Fibroblast of peridontal ligament (primary cell): ENCODE data around the gene MUC21.
A peak's percentile ranks its signal among the peaks of the same experiment; 100 is the strongest.
"Not testable (repeated sequence)": the region's sequence is repeated elsewhere in the genome, so short reads cannot be mapped to it uniquely, and the experiment has no call there.

Source experiments
- DNase-seq: peaks from one replicate; pipeline ENCODE4 v3.0.0-alpha.2; 2010; ENCODE audit errors: extremely low read depth

Gene MUC21

DNA sequence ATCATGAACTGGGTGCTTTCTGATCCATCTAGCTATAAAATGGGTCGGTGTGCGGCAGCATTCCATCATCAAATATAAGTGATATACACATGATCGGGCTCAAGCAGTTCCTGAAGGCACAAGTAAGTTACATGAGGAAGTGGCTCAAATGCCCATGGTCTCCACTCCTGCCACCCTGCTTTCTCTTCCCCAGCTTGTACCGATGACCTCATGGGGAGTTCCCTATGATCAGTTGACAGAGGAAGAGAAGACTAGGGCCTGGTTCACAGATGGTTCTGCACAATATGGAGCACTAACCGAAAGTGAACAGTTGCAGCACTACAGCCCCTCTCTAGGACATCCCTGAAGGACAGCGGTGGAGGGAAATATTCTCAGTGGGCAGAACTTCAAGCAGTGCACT, 14.3 kb upstream of the MUC21 start:
- DNase-seq: not testable (repeated sequence)

DNA sequence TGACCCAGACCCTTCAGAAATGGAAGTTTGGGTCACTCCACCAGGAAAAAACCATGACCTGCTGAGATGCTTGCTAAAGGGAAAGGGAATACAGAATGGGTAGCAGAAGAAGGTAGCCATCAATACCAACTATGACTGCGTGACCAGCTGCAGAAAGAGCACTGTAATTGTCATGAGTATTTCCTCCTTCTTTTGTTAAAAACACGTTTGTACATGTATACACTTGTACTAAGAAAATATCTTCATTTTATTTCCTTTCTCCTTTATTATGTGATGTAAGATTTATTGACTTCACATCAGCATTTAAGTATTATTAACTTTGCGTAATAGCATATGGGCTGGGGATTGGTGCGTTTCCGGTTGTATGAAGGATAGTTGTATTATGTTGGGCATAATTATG, 12.6 kb upstream of the MUC21 start:
- no peak for DNase-seq

DNA sequence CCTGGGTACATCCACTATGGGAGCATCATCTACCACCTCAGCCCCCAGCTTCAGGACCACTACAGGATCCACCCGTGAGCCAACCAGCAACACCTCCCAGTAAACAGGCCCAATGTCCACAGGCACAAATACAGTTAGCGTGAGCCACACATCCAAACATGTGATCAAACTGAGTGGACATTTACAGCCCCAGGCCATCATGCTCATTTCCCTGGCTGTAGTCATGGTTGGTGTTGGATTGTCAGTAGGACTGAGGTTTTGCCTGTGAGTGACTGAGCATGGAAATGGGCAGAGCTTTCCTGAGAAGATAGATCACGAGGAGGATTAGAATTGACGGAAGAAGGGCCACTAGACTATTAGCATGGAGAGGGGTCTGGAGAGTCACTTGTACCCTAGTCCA, 10.7 kb upstream of the MUC21 start:
- DNase-seq: no peak

DNA sequence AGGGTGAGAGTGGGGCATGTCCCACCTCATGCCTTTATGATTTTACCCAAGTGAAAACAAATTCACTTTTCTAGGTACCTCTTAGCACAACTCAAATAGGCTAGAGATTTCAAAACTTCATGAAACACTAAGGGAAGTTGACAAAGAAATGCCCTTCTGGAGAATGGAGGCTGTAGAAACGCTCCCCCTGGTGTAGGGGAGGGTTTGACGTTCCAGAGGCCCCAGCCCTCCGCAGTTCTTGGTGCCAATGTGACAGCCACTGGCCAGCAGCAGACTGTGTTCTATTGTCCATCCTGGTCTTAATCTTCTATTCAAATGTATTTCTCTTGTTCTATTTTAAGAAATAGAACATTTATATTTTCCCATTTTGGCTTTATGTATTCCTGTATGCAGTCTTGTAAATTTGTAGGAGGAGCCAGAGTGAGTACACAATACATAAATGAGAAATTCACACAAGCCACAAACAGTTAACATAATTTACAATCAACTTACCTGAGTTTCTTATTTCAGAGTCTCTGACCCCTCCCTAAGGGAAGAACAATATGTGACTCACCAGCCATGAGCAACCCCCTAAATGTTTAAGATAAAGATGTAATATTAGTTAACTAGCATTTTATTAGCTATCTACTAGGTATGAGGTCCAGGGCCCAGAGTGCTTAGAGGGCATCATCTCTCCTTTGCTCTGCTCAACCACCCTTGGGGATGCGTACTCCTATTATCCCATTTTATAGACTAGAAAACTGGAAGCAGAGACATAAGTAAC, 8.8 kb upstream of the MUC21 start:
- no peak for DNase-seq

DNA sequence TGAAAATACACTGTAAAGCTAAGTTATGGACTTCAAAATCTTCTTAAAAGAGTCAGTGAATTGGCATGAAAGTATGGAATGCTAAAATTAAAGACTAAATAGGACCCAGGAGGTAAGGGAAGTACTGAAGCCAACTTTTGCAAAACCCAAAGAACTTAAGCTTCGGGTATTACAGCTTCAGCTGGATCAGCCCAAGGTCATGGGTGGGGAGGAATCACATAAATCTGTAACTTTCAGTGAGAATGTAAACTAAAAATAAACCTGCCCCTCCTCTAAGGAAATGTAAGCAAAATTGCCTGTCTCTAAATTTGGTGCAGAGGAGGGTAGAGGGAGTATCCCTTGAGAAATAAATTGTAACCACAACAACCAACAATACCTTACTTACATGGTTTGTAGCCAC, 4.4 kb upstream of the MUC21 start:
- DNase-seq: peak; percentile 53

DNA sequence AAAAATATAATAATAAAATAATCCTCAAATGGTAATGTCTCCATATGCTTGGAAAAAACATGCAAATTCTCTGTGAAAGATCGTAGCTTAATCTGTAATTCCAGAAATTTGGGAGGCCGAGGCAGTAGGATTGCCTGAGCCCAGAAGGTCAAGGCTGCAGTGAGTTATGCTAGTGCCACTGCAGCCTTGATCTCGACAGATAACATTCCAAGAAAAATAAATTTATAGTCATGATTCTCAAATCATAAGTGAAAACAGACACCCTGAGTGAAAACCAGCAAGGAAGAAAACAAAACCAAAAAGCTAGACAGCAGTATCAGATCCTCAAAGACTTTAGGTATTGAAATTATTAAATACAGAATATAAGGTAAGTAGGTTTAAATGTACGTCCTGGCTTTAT, 3.8 kb upstream of the MUC21 start:
- no peak for DNase-seq

DNA sequence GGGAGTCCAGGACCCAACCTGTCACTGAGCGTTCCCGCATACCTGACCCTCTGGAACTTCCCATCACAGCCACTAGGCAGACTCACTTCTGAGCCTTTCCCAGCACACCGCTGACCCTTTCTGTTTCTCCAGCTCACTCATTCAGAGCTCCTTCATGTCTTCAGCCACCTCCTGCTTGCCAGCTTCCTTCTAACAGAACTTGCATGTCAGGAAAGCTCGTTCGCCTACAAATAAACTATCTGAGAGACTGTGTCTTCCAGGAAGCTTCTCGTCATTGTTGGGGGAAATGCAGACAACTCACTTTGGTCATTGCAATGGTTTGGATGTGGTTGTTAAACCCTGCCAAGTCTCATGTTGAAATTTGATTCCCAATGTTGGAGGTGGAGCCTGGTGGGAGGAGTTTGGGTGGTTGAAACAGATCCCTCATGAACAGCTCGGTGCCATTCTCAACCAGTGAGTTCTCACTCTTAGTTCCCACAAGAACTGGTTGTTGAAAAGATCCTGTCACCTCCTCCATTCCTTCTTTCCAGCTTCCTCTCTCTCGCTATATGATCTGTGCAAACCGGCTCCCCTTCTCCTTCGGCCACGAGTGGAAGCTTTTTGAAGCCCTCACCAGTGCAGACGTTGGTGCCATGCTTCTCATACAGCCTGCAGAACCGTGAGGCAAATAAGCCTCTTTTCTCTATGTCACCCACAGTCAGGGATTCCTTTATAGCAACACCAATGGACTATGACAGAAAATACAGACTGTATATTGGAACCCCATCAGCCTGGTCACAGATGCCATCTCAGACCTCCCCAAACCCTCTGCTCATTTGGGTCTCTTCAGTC, 1.4 kb upstream of the MUC21 start:
- DNase-seq: peak; percentile 88

DNA sequence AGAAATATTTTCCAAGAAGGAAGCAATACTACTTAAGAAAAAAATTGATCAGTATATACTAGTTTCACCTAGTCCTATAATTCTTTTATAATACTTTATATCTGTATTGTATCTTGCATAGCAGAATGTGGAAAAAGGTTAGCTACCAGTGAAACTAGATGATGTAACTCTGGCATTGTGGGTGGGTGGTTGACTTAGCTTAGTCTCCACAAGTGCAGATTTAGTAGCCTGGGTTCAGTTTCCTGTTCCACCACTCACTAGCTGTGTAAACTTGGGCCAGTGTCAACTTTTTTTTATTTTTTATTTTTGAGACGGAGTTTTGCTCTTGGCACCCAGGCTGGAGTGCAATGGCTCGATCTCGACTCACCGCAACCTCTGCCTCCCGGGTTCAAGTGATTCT, 2.0 kb downstream of the MUC21 start:
- DNase-seq: no peak

DNA sequence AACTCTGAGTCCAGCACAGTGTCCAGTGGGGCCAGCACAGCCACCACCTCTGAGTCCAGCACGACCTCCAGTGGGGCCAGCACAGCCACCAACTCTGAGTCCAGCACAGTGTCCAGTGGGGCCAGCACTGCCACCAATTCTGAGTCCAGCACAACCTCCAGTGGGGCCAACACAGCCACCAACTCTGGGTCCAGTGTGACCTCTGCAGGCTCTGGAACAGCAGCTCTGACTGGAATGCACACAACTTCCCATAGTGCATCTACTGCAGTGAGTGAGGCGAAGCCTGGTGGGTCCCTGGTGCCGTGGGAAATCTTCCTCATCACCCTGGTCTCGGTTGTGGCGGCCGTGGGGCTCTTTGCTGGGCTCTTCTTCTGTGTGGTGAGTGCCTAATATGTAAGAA, 3.8 kb downstream of the MUC21 start:
- DNase-seq: no peak

DNA sequence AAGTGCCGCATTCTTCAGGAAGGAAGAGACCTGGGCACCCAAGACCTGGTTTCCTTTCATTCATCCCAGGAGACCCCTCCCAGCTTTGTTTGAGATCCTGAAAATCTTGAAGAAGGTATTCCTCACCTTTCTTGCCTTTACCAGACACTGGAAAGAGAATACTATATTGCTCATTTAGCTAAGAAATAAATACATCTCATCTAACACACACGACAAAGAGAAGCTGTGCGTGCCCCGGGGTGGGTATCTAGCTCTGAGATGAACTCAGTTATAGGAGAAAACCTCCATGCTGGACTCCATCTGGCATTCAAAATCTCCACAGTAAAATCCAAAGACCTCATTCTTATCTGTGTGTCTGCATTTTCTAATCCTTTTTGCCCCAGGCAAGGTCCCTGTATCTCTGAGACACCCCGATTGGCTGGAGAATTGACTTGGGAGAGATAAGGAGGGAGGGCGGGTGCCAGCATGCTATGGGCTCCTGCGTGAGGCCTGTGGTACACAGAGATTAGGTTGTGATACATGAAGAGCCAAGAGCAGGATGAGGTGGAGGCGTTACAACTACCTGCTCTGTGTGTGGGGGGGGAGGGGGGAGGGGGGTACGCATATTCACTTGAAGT, 4.8 kb downstream of the MUC21 start:
- no peak for DNase-seq

DNA sequence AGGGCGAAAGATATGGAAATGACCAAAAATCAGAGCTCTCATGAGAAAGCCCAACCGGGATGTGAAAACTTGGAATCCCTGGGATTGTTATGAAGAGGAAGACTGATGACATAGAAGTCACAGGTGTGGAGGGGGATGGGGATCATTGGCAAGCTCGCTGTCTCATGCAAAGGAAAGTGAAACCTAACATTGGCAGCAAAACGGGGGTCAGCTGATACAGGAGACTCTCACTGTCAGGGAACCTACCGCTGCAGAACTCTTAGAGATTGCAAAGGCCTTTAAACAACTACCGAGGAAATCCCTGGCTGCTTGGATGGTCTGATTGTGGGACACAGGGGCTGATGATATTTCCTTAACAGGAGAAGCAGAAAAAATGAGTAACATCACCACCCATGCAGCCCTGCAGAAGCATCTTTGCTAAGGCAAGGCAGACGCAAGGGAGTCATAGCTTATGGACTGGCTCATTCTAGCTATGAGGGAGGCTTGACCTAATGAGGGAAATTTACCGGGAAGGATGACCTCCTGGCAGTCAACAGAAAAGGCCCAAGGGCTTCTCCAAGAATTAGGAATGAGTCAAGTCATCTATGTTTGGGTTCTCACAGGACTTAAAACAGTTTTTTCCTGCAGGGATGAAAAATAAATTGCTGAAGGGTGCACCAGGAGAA, 7.0 kb downstream of the MUC21 start:
- DNase-seq: no peak

DNA sequence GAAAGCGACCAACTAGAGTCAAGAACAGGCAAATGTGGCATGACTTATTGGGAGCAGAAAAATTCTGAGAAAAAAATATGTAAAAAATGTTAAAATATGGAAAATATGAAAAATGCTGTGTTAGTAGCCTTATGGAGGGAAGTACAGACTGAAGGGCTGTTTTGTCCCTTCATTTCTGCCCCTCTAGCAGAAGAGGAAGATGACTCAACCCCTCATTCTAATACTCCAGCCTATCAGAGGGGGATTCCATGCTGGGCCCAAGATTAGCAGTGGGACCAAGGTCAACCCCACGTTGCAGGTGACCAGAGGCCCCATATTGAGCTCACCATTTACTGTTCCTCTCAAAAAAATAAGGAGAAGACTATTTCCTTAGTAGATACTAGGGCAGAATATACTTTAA, 8.4 kb downstream of the MUC21 start:
- no peak for DNase-seq

DNA sequence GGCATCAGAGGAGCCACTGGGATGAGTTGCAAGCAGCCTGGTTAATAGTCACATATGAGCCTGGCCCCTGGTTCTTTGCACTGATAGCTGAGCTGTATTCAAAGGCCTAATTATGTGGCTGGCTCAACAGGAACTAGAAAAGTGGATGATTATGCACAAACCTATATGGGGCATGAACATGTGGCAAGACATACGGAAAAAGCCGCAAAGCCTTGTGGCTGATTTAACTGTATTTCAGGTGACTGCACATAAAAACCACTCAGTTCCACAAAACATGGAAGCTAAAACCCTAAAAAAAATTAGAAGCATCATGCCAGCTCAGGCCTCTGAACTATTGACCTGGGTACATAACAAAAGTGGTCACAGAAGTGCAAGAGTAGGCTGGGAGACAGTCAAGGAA, 13.8 kb downstream of the MUC21 start:
- DNase-seq: no peak

DNA sequence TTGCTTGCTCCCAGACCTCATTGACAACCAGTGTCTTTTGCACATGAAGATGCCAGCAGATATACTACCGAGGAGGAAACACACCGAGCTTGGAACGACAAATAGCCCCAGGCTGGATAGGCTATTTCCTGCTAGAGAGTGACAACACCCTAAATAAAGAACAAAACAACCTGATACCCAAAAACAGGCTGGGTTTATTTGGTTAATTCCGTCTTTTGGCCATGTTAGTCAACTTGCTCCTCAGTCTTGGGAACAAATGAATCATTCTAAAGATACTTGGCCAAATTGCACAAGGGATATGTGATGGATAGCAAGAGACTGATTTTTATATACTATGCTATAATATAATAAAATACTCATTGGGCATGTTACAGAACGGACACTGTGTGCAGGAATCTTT, 15.3 kb downstream of the MUC21 start:
- DNase-seq: no peak

DNA sequence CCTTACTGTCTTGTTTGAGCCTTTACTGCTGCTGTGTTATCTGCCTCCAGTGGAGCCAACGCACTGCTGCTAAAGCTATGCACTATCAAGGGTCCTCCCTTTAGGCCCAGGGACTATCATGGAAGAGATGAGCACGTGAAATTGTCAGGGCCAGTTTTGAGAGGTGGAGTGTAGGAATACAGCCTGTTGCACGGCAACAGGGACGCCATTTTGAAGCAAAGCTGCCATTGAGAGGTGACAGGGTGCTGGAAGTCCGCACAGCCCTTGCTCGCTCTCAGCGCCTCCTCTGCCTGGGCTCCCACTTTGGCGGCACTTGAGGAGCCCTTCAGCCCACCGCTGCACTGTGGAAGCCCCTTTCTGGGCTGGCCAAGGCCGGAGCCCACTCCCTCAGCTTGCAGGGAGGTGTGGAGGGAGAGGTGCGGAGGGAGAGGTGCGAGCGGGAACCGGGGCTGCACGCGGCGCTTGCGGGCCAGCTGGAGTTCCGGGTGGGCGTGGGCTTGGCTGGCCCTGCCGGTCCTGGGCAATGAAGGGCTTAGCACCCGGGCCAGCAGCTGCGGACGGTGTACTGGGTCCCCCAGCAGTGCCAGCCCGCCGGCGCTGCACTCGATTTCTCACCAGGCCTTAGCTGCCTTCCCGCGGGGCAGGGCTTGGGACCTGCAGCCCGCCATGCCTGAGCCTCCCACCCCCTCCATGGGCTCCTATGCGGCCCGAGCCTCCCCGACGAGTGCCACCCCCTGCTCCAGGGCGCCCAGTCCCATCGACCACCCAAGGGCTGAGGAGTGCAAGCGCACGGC, 16.7 kb downstream of the MUC21 start:
- DNase-seq: not testable (repeated sequence)

DNA sequence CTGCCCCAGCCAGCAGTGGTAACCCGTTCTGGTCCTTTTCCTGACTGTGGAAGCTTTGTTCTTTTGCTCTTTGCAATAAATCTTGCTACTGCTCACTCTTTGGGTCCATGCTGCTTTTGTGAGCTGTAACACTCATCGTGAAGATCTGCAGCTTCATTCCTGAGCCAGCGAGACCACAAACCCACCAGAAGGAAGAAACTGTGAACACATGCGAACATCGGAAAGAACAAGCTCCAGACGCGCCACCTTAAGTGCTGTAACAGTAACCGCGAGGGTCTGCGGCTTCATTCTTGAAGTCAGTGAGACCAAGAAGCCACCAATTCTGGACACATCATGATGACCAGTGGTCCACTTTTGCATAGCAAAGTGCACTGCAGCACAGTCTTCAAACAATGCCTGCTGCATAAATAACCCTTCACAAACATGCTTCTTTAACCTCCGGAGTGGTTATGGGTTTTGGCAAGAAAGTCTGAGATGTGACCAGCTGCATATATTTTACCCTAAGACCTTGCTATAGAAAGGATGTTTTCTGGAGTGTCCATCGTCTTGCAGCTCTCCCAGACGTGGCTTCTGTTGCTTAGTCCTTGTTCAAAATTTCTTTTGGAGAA, 17.9 kb downstream of the MUC21 start:
- DNase-seq: no peak

DNA sequence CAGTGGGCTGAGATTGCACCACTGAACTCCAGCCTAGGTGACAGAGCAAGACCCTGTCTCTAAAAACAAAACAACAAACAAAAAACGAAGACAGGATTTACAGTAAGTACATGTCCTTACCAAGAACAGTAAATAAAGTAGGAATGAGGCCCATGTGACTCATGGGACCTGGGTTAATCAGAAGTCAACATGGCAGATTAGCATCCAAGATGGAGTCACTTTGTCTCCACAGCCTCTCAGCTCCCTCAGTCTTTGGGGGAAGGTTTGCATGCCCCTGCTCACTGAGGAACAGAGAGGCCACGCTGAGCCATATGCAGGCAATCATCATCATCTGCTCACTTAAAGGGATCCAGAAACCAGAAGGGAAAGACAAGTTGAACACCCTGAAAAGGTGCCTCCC, 19.0 kb downstream of the MUC21 start:
- no peak for DNase-seq

DNA sequence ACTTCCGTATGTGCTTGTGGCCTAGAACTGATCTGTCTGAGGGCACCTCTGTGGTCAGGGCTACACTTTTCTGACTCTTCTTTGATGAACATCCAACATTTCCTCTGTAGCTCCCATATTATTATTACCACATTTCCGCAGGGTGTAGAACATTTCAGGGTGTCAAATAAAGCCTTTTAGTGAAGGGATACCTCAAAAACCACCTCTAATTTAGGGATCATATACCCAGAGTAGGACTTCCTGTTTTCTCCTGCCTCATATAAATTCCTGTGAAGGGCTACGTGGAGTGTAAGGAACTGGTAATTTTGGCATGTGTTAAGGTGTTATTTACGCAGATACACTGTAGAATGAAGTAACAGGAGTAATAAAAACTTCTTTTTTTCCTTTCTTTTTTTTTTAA, 21.3 kb downstream of the MUC21 start:
- no peak for DNase-seq

DNA sequence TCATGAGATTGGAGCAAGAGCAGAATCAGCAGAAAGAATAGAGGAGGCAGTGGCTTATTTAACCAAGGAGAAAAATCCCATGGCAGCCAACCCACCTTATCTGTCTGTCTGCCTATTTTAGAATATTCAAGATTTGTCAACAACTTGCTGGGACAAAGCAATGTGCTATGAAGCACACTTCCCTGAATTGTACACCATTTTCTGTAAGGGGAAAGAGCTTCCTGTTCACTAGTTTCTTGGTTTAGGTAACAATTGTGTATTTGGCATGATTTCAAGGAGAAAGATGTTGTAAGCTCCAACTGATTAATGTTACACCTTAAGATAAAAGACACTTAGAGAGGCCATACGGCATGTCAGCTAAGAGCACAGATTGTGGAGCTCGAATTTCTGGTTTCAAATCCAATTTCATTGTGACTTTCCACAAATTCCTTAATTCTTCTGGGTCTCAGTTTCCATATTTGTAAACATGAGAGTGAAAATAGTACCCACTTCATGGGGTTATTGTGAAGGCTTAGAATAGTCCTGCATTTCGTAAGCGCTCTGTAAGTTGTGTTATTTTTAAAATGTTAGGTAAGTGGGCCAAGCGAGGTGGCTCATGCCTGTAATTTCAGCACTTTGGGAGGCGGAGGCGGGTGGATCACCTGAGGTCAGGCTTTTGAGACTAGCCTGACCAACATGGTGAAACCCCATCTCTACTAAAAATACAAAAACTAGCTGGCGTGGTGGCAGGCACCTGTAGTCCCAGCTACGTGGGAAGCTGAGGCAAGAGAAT, 21.9 kb downstream of the MUC21 start:
- no peak for DNase-seq

DNA sequence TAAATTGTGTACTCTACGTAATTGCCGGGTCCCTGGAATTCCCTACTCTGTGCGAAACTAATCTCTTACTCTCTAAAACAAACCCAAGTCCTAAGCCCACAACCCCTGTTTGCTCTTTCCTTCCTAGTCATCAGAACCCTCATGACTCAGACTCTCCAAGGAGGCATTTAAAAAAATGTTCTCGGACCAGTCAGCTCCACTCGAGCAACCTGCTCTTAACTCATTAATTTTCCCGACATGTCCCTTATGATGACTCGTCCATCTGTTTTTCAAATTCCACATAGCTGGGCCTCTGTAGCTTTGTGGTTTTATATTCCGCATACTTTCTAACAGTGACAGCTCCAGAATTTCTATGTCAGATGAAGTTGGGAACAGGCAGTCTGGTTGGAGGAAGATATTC, 24.2 kb downstream of the MUC21 start:
- peak; percentile 77 for DNase-seq
